Trophoblast cell (in vitro differentiated cells and primary cell): ENCODE measurements around the gene EIF4A2.
A peak's percentile ranks its signal among the peaks of the same experiment; 100 is the strongest.
"Not testable (repeated sequence)": the region's sequence is repeated elsewhere in the genome, so short reads cannot be mapped to it uniquely, and the experiment has no call there.

Source experiments
- DNase-seq, 2 donors: peaks; one replicate each; pipeline ENCODE4 v3.0.0-alpha.2; 2016
- H2AFZ ChIP-seq: 2 replicates; pipeline ENCODE4 v1.6.1; 2013; ENCODE audit warnings: low read length, moderate library complexity, mild to moderate bottlenecking; ENCODE audit not compliant: insufficient read depth, poor library complexity
- H2AK5ac ChIP-seq: 2 replicates; pipeline ENCODE4 v1.6.1; 2013; ENCODE audit warnings: mild to moderate bottlenecking, low read length
- H2BK120ac ChIP-seq: 2 replicates; pipeline ENCODE4 v1.6.1; 2013; ENCODE audit warnings: low read length, mild to moderate bottlenecking, moderate library complexity; ENCODE audit not compliant: insufficient read depth, poor library complexity
- H2BK12ac ChIP-seq: 2 replicates; pipeline ENCODE4 v1.6.1; 2013; ENCODE audit warnings: mild to moderate bottlenecking, low read length, moderate library complexity
- H2BK5ac ChIP-seq: 2 replicates; pipeline ENCODE4 v1.6.1; 2013; ENCODE audit warnings: low read length, low read depth, moderate library complexity, mild to moderate bottlenecking; ENCODE audit not compliant: poor library complexity
- H3K14ac ChIP-seq: 2 replicates; pipeline ENCODE4 v1.6.1; 2013; ENCODE audit warnings: mild to moderate bottlenecking, low read length
- H3K18ac ChIP-seq: 2 replicates; pipeline ENCODE4 v1.6.1; 2013; ENCODE audit warnings: mild to moderate bottlenecking, low read length
- H3K23ac ChIP-seq: 2 replicates; pipeline ENCODE4 v1.6.1; 2013; ENCODE audit warnings: low read length
- H3K27ac ChIP-seq: 2 replicates; pipeline ENCODE4 v1.5.1; 2013; ENCODE audit warnings: low read depth, mild to moderate bottlenecking, inconsistent platforms, low read length, moderate library complexity
- H3K27me3 ChIP-seq: 2 replicates; pipeline ENCODE4 v1.6.1; 2013; ENCODE audit warnings: inconsistent platforms, mild to moderate bottlenecking, low read length, moderate library complexity; ENCODE audit not compliant: insufficient read depth
- H3K36me3 ChIP-seq, 2 experiments: 1 replicate in 1 of 2; 2 replicates in 1 of 2; pipeline ENCODE4 v1.6.1; 2013; ENCODE audit warnings: low read length in 2 of 2, mild to moderate bottlenecking in 2 of 2, moderate library complexity in 1 of 2; ENCODE audit not compliant: insufficient read depth in 2 of 2, control insufficient read depth in 1 of 2
- H3K4ac ChIP-seq: 2 replicates; pipeline ENCODE4 v1.6.1; 2013; ENCODE audit warnings: low read depth, mild to moderate bottlenecking, low read length, moderate library complexity
- H3K4me1 ChIP-seq, 2 experiments: 1 replicate in 1 of 2; 2 replicates in 1 of 2; pipeline ENCODE4 v1.6.1; 2013; ENCODE audit warnings: low read length in 2 of 2, mild to moderate bottlenecking in 2 of 2, moderate library complexity in 1 of 2; ENCODE audit not compliant: insufficient read depth in 2 of 2, control insufficient read depth in 1 of 2
- H3K4me2 ChIP-seq: 2 replicates; pipeline ENCODE4 v1.6.1; 2013; ENCODE audit warnings: inconsistent platforms, mild to moderate bottlenecking, low read length, moderate library complexity
- H3K4me3 ChIP-seq: 2 replicates; pipeline ENCODE4 v1.5.1; 2013; ENCODE audit warnings: mild to moderate bottlenecking, low read depth, low read length, inconsistent platforms
- H3K79me1 ChIP-seq: one replicate; pipeline ENCODE4 v1.6.1; 2013; ENCODE audit warnings: low read length
- H3K79me2 ChIP-seq: 2 replicates; pipeline ENCODE4 v1.6.1; 2013; ENCODE audit warnings: low read length, mild to moderate bottlenecking; ENCODE audit not compliant: control insufficient read depth, insufficient read depth, poor library complexity
- H3K9ac ChIP-seq: 2 replicates; pipeline ENCODE4 v1.6.1; 2013; ENCODE audit warnings: mild to moderate bottlenecking, low read length
- H3K9me3 ChIP-seq: 2 replicates; pipeline ENCODE4 v1.6.1; 2013; ENCODE audit warnings: low read depth, mild to moderate bottlenecking, control low read depth, inconsistent platforms, low read length; ENCODE audit not compliant: insufficient read depth
- H4K12ac ChIP-seq: 2 replicates; pipeline ENCODE4 v1.6.1; 2013; ENCODE audit warnings: low read depth, mild to moderate bottlenecking, low read length, moderate library complexity
- H4K8ac ChIP-seq: 2 replicates; pipeline ENCODE4 v1.6.1; 2013; ENCODE audit warnings: low read depth, mild to moderate bottlenecking, low read length, moderate library complexity
- H4K91ac ChIP-seq: one replicate; pipeline ENCODE4 v1.6.1; 2013; ENCODE audit warnings: low read depth, mild to moderate bottlenecking, low read length, moderate library complexity
- WGBS: extraction: QIAGEN DNeasy Blood & Tissue Kit; methylation state at CpG from one replicate; pipeline ENCODE4 v1.1.7; 2013; ENCODE audit warnings: missing lambda C conversion rate; ENCODE audit not compliant: insufficient read length, insufficient coverage; ENCODE audit errors: extremely low coverage; 5-methylcytosine and 5-hydroxymethylcytosine counted together

The EIF4A2 gene

DNA sequence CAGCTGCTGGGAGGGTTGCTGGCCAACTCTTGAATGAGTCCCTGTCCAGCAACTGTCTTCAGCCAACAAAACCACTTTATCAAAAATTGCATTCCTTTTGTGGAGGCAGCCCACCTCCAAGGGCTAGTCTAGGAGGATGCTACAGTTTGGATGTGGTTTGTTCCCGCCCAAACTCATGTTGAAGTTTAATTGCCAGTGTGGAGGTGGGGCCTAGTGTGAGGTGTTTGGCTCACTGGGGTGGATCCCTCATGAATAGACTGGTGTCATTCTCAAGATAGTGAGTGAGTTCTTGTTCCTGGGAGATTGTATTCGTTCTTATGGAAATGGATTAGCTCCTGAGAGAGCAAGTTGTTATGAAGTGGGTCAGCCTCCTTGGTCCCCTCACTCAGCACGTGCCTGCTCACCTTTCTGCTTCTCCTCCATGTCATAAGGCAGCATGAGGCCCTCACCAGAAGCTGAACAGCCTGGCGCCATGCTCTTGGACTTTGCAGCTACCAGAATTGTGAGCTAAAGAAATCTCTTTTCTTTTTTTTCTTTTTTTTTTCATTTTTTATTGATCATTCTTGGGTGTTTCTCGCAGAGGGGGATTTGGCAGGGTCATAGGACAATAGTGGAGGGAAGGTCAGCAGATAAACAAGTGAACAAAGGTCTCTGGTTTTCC is 27.1 kb downstream of the EIF4A2 start:
- no peak overlapping the region for H2AFZ ChIP-seq
- H2BK12ac ChIP-seq = no peak overlapping the region
- H4K91ac ChIP-seq = no peak overlapping the region
- no peak overlapping the region for H3K27ac ChIP-seq
- no peak for DNase-seq
- H3K4ac ChIP-seq = no peak overlapping the region
- no peak overlapping the region for H3K18ac ChIP-seq
- H3K79me1 ChIP-seq = peaks cover 9% of the 10 kb centered on the region
- no peak overlapping the region for H2BK5ac ChIP-seq
- no peaks in the 10 kb centered on the region for H3K9me3 ChIP-seq
- peaks cover 0 to 5% of the 10 kb centered on the region in 2 experiments for H3K4me1 ChIP-seq
- no peak overlapping the region for H2AK5ac ChIP-seq
- peaks cover 6% of the 10 kb centered on the region for H3K79me2 ChIP-seq
- no peaks in the 10 kb centered on the region for H3K36me3 ChIP-seq
- WGBS = no CpG with 5 or more reads among the region's 5 CpGs
- H3K4me2 ChIP-seq = no peak overlapping the region
- no peak overlapping the region for H4K12ac ChIP-seq
- no peak overlapping the region for H3K23ac ChIP-seq
- no peak overlapping the region for H3K14ac ChIP-seq
- no peak overlapping the region for H3K4me3 ChIP-seq
- H3K27me3 ChIP-seq = no peaks in the 10 kb centered on the region
- no peak overlapping the region for H3K9ac ChIP-seq
- no peak overlapping the region for H2BK120ac ChIP-seq
- no peak overlapping the region for H4K8ac ChIP-seq

DNA sequence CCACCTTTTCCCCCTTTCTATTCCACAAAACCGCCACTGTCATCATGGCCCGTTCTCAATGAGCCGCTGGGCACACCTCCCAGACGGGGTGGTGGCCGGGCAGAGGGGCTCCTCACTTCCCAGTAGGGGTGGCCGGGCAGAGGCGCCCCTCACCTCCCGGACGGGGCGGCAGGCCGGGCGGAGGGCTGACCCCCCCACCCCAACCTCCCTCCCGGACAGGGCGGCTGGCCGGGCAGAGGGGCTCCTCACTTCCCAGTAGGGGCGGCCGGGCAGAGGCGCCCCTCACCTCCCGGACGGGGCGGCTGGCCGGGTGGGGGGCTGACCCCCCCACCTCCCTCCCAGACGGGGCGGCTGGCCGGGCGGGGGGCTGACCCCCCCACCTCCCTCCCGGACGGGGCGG is 27.9 kb downstream of the EIF4A2 start:
- not testable (repeated sequence) for H2BK5ac ChIP-seq, H4K12ac ChIP-seq, H3K4me1 ChIP-seq, H3K4me3 ChIP-seq, H3K79me1 ChIP-seq, H3K23ac ChIP-seq, H2BK120ac ChIP-seq, H4K91ac ChIP-seq, H3K27me3 ChIP-seq, H3K4me2 ChIP-seq, H3K27ac ChIP-seq, DNase-seq, H2BK12ac ChIP-seq, H4K8ac ChIP-seq, H3K4ac ChIP-seq, H2AK5ac ChIP-seq, H3K79me2 ChIP-seq, H3K9me3 ChIP-seq, H3K9ac ChIP-seq, H3K36me3 ChIP-seq, H2AFZ ChIP-seq, H3K18ac ChIP-seq, H3K14ac ChIP-seq
- WGBS = no CpG with 5 or more reads among the region's 29 CpGs

DNA sequence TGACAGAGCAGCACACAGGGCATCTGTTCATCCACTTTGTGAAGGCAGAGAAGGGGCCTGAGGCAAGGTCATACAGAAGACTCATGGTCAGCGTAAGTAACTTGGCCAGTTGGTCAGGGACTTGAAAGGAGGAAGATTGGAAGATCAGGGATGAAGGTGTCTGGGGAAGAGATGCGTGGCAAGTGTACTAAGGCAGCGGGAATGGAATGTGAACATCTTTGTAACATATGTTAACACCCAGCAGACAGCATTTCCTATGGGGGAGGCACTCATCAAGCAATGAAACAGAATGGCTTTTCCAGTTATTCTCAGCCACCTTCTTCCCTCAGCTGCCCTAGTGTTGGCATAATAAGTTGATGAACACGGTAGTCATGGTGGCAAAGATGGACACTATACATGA is 30.7 kb downstream of the EIF4A2 start:
- Histone ChIP-seq H3K4me2 (no peak overlapping the region), H3K23ac (no peak overlapping the region), H3K4me3 (no peak overlapping the region), H3K79me2 (no peaks in the 10 kb centered on the region), H2BK12ac (no peak overlapping the region), H2BK120ac (no peak overlapping the region), H3K79me1 (no peaks in the 10 kb centered on the region), H4K12ac (no peak overlapping the region), H3K18ac (no peak overlapping the region), H2AK5ac (no peak overlapping the region), H3K4ac (no peak overlapping the region), H4K91ac (no peak overlapping the region), H4K8ac (no peak overlapping the region), H2BK5ac (no peak overlapping the region), H3K14ac (no peak overlapping the region), H2AFZ (no peak overlapping the region), H3K4me1 (peaks cover 0 to 2% of the 10 kb centered on the region in 2 experiments), H3K9me3 (no peaks in the 10 kb centered on the region), H3K36me3 (no peaks in the 10 kb centered on the region), H3K27ac (no peak overlapping the region), H3K27me3 (no peaks in the 10 kb centered on the region), H3K9ac (no peak overlapping the region)
- DNase-seq = no peak
- WGBS = no CpG with 5 or more reads among the region's 4 CpGs

DNA sequence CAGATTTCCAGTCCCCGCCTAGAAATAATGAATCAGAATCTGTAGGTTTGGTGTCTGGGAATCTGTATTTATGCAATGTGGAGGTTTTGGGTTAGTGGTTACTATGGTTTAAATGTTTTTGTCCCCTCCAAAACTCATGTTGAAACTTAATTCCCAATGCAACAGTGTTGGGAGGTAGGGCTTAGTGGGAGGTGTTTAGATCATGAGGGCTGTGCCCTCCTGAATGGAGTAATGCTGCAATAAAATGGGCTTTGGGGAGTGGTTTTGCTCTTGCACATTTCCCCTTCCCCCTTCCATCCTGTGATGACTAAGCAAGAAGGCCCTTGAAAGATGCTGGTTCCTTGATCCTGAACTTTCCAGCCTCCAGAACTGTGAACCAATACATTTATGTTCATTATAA is 32.1 kb downstream of the EIF4A2 start:
- DNase-seq = peak in 1 of 2 donors; percentile 31
- H3K27ac ChIP-seq = no peak overlapping the region
- no peaks in the 10 kb centered on the region for H3K9me3 ChIP-seq
- no peaks in the 10 kb centered on the region for H3K79me2 ChIP-seq
- no peak overlapping the region for H2BK120ac ChIP-seq
- H4K8ac ChIP-seq = no peak overlapping the region
- H3K79me1 ChIP-seq = no peaks in the 10 kb centered on the region
- no peak overlapping the region for H3K18ac ChIP-seq
- no peak overlapping the region for H4K91ac ChIP-seq
- H3K4me1 ChIP-seq = peaks cover 0 to 2% of the 10 kb centered on the region in 2 experiments
- H2AFZ ChIP-seq = no peak overlapping the region
- no peak overlapping the region for H3K23ac ChIP-seq
- no peaks in the 10 kb centered on the region for H3K36me3 ChIP-seq
- H3K4me3 ChIP-seq = no peak overlapping the region
- H3K9ac ChIP-seq = no peak overlapping the region
- H2AK5ac ChIP-seq = no peak overlapping the region
- no peak overlapping the region for H4K12ac ChIP-seq
- no peak overlapping the region for H2BK5ac ChIP-seq
- H3K27me3 ChIP-seq = no peaks in the 10 kb centered on the region
- H3K4me2 ChIP-seq = no peak overlapping the region
- H3K4ac ChIP-seq = no peak overlapping the region
- no peak overlapping the region for H2BK12ac ChIP-seq
- WGBS = no CpG with 5 or more reads among the region's 1 CpG
- no peak overlapping the region for H3K14ac ChIP-seq
